ENCODE results near the gene ASIC3.

The ASIC3 gene

DNA sequence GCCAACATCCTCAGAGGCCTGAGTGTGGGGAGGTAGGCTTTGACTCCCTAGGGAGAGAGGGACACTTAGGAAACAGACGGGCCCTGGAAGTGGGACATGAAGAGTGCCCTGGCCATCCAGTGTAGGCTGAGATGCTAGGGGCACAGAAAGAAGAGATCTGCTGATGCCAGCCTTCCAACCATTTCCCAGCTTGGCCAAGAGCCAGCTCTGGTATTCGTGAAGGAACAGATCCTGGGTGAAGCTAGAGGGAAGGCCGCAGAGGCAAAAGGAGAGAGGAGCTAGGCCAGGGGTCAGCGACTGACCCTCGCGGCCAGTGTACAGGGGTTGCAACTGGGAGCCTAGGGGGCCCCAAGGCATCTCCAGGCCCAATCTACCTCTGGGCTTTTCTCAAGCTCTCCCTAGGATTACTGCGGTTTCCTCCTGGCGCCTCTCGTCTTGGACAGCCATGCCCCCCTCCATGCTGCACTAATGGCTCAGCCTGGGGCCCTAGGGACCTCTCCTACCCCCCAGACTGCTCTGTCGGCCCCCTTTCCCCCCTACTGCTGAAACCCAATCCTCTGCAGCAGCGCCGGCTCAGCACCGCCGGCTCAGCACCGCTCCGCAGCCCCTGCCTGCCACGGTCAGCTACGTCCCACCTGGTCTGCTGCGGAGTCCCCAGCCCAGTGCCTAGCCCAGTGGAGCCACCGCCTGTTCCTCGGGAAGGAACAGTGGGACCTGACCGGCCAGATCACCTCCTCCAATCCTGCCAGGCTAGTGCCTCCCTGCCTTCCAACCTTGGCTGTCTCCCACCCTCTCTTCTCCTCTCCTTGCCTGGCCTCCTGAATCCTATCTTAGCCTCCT lies at the start of gene ASIC3:
Gene ASIC3 (plus strand): TSS at position 556 of the 840 bp plus-strand sequence. CDS start 355 bp downstream, outside the sequence.
- no peak for ATAC-seq
- Mint-ChIP-seq H3K27ac (peak within 1 kb of the TSS; percentile 76), H3K4me1 (peaks cover 7% of the 10 kb centered on the region), H3K9me3 (no peaks in the 10 kb centered on the region), H3K4me3 (no peak within 1 kb of the TSS), H3K36me3 (peaks cover 5% of the 10 kb centered on the region)
- no peak for DNase-seq (ENCODE audit: low spot score in 2 of 2)

- DNase-seq (ENCODE audit: low spot score in 2 of 2) (no peak), ATAC-seq (no peak)
- H3K36me3 Mint-ChIP-seq, result peaks cover 4% of the 10 kb centered on the region
- H3K4me3 Mint-ChIP-seq, result no peak overlapping the region
- H3K27ac Mint-ChIP-seq, result no peak overlapping the region
- peaks cover 25% of the 10 kb centered on the region for H3K4me1 Mint-ChIP-seq
- no peaks in the 10 kb centered on the region for H3K9me3 Mint-ChIP-seq
These were observed 49.3 kb upstream of the ASIC3 start for GRCh38 chr7:150999001-150999400.

DNA sequence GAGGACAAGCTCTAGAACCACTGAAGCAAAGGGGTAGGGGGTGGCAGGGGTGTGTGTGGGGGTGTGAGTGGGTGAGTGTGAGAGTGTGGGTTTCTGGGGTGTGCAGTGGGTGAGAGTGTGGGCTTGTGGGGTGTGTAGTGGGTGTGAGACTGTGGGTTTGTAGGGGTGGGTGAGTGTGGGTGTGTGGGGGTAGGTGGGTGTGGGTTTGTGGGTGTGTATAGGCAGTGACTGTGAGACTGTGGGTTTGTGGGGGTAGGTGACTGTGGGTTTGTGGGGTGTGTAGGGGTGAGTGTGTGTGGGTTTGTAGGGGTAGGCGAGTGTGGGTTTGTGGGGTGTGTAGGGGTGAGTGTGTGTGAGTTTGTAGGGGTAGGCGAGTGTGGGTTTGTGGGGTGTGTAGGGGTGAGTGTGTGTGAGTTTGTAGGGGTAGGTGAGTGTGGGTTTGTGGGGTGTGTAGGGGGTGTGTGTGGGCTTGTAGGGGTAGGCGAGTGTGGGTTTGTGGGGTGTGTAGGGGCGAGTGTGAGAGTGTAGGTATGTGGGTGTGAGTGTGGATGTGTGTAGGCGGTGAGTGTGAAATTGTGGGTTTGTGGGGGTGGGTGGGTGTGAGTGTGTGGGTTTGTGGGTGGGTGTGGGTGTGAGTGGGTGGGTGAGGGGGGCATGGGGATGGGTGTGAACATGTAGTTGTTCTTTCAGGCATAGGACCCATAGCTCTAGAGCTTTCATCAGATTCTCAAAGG lies 48.7 kb upstream of the ASIC3 start:
- no peak overlapping the region for H3K4me3 Mint-ChIP-seq
- ATAC-seq (peak; percentile 12), DNase-seq (ENCODE audit: low spot score in 2 of 2) (no peak)
- H3K4me1 Mint-ChIP-seq, result peaks cover 25% of the 10 kb centered on the region
- H3K36me3 Mint-ChIP-seq, result peaks cover 4% of the 10 kb centered on the region
- H3K27ac Mint-ChIP-seq, result no peak overlapping the region
- H3K9me3 Mint-ChIP-seq, result no peaks in the 10 kb centered on the region

DNA sequence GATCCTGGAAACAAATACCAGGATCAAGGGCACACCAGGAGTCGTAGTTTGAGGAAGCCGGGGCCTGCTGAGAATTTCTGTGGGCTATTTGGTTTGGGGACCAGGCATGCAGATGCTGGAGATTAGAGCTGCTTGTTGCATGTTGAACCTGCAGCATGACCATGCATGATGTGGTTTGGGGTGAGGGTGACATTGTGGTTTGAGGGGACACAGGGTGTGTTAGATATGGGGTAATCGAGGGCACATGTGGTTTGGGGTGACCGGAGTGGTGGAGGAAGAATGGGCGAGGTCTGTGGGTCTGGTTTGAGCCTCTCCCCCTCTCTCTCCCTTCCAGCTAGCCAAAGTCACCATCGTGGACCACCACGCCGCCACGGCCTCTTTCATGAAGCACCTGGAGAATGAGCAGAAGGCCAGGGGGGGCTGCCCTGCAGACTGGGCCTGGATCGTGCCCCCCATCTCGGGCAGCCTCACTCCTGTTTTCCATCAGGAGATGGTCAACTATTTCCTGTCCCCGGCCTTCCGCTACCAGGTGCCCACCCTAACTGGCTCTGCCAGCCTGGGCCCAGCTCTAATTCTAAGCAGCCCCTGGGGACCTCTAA lies 47.3 kb upstream of the ASIC3 start:
- H3K4me3 Mint-ChIP-seq, result no peak overlapping the region
- ATAC-seq (no peak), DNase-seq (ENCODE audit: low spot score in 2 of 2) (no peak)
- H3K4me1 Mint-ChIP-seq, result peaks cover 25% of the 10 kb centered on the region
- H3K27ac Mint-ChIP-seq, result no peak overlapping the region
- no peaks in the 10 kb centered on the region for H3K9me3 Mint-ChIP-seq
- peaks cover 4% of the 10 kb centered on the region for H3K36me3 Mint-ChIP-seq

DNA sequence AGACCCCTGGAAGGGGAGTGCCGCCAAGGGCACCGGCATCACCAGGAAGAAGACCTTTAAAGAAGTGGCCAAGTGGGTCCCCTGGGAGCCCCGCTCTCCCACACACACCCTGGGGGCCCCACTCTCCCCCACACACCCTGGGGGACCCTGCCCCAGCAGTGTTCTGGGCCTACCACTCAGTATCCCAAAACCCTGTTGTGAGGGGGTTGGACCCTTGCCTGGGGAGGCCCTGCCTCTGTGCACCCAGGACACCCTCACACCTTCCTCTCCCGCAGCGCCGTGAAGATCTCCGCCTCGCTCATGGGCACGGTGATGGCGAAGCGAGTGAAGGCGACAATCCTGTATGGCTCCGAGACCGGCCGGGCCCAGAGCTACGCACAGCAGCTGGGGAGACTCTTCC lies 46.8 kb upstream of the ASIC3 start:
- Mint-ChIP-seq H3K27ac (no peak overlapping the region), H3K9me3 (no peaks in the 10 kb centered on the region), H3K36me3 (peaks cover 4% of the 10 kb centered on the region), H3K4me1 (peaks cover 25% of the 10 kb centered on the region), H3K4me3 (no peak overlapping the region)
- no peak for DNase-seq (ENCODE audit: low spot score in 2 of 2)
- ATAC-seq, result no peak

GRCh38 chr7:151003572-151003971 lies 44.8 kb upstream of the ASIC3 start:
- ATAC-seq (no peak), DNase-seq (ENCODE audit: low spot score in 2 of 2) (no peak)
- peaks cover 4% of the 10 kb centered on the region for H3K36me3 Mint-ChIP-seq
- H3K9me3 Mint-ChIP-seq, result no peaks in the 10 kb centered on the region
- H3K4me1 Mint-ChIP-seq, result peaks cover 30% of the 10 kb centered on the region
- H3K27ac Mint-ChIP-seq, result no peak overlapping the region
- H3K4me3 Mint-ChIP-seq, result no peak overlapping the region

- H3K27ac Mint-ChIP-seq, result no peak overlapping the region
- H3K36me3 Mint-ChIP-seq, result no peaks in the 10 kb centered on the region
- ATAC-seq, result no peak
- DNase-seq (ENCODE audit: low spot score in 2 of 2), result no peak
- no peaks in the 10 kb centered on the region for H3K9me3 Mint-ChIP-seq
- peaks cover 24% of the 10 kb centered on the region for H3K4me1 Mint-ChIP-seq
- H3K4me3 Mint-ChIP-seq, result no peak overlapping the region
These were observed 42.8 kb upstream of the ASIC3 start for GRCh38 chr7:151005566-151005965.

- Mint-ChIP-seq H3K9me3 (no peaks in the 10 kb centered on the region), H3K36me3 (no peaks in the 10 kb centered on the region), H3K4me3 (peak overlapping the region; percentile 69), H3K4me1 (peaks cover 30% of the 10 kb centered on the region), H3K27ac (peak overlapping the region; percentile 79)
- ATAC-seq (no peak), DNase-seq (ENCODE audit: low spot score in 2 of 2) (no peak)
These were observed 41.6 kb upstream of the ASIC3 start for GRCh38 chr7:151006590-151007300.

DNA sequence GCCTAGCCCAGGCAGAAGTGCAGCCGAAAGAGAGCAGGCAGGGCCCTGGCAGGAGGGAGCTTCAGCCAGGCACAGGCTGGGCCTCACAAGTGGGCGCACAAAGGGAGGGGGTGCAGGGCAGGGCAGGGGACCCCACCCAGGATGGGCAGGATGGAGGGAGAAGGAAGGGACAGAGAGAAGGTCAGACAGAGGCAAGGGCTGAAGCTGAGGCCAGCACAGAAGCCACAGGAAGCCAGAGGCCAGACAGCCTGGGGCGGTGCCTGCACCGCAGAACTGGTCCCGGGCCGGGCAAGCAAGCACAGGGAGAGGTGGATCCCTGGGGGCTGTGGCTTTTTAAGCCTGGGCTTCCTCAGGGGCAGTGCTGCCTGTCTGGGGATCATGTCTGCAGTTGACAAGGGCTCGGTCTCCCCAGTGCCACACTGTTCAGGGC lies 40.8 kb upstream of the ASIC3 start:
- Mint-ChIP-seq H3K27ac (peak overlapping the region; percentile 79), H3K4me1 (peaks cover 38% of the 10 kb centered on the region), H3K9me3 (no peaks in the 10 kb centered on the region)

DNA sequence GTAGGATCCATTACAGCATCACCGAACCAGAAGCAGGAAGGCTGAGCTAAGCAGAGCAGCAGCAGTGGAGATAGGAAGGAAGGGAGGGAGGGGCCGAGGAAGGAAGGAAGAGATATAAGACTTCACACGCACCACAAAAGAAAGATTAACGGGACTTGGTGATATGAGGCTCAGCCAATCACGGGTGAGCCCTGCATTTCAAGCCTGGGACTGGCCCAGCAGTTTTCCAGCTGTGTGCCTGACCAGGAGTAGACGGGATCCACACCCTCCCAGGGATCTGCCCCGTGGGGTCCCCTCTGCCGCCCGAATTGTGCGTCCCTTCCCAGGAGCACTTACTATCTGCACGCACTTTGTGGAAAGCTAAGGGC lies 40.2 kb upstream of the ASIC3 start:
- ATAC-seq, result peak; percentile 29
- no peaks in the 10 kb centered on the region for H3K9me3 Mint-ChIP-seq
- H3K27ac Mint-ChIP-seq, result peak overlapping the region; percentile 79
- no peaks in the 10 kb centered on the region for H3K36me3 Mint-ChIP-seq
- peak overlapping the region; percentile 69 for H3K4me3 Mint-ChIP-seq
- DNase-seq (ENCODE audit: low spot score in 2 of 2), result no peak
- H3K4me1 Mint-ChIP-seq, result peaks cover 42% of the 10 kb centered on the region

More for the DNA sequence above, 40.8 kb upstream of the ASIC3 start:
- Mint-ChIP-seq H3K36me3 (no peaks in the 10 kb centered on the region), H3K4me3 (peak overlapping the region; percentile 69)
- ATAC-seq (no peak), DNase-seq (ENCODE audit: low spot score in 2 of 2) (no peak)

GRCh38 chr7:151008511-151009323 lies 39.6 kb upstream of the ASIC3 start:
- Mint-ChIP-seq H3K27ac (peak overlapping the region; percentile 79), H3K4me1 (peaks cover 43% of the 10 kb centered on the region), H3K36me3 (peaks cover 4% of the 10 kb centered on the region), H3K4me3 (peak overlapping the region; percentile 69), H3K9me3 (no peaks in the 10 kb centered on the region)
- DNase-seq (ENCODE audit: low spot score in 2 of 2) (peak; percentile 90 to 95), ATAC-seq (peak; percentile 84)

DNA sequence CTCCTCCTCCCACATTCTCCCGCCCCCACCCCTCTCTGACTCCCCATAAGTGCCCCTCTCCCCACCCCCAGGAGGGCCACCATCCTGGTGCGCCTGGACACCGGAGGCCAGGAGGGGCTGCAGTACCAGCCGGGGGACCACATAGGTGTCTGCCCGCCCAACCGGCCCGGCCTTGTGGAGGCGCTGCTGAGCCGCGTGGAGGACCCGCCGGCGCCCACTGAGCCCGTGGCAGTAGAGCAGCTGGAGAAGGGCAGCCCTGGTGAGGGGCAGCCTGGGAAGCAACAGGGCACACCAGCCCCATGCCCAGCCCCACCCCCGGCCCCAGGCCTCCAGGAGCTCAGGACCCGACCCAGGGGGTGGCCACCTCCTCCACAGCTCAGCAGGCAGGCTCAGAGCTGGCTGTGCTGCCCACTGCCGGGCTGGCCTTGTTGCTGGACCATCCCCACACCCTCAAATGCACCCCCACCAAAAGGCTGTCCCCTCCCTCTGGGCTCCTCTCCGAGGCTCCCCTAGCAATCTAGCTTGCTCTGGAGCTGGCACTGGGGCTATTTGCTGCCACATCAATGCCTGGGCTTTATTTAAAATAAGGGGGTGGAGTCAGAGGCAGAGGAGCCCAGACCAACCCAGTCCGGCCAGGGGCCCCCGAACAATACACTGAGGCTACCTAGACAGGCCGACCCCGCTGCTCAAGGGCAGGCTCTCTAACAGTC lies 38.8 kb upstream of the ASIC3 start:
- Mint-ChIP-seq H3K36me3 (peaks cover 11% of the 10 kb centered on the region), H3K4me1 (peaks cover 51% of the 10 kb centered on the region), H3K4me3 (peak overlapping the region; percentile 69), H3K9me3 (no peaks in the 10 kb centered on the region), H3K27ac (peak overlapping the region; percentile 82)
- DNase-seq (ENCODE audit: low spot score in 2 of 2), result no peak
- no peak for ATAC-seq

- peak overlapping the region; percentile 82 for H3K27ac Mint-ChIP-seq
- H3K4me3 Mint-ChIP-seq, result peak overlapping the region; percentile 69
- peaks cover 11% of the 10 kb centered on the region for H3K36me3 Mint-ChIP-seq
These were observed 38.4 kb upstream of the ASIC3 start for GRCh38 chr7:151010037-151010306.

More at GRCh38 chr7:151010037-151010306, 38.4 kb upstream of the ASIC3 start:
- ATAC-seq, result no peak
- DNase-seq (ENCODE audit: low spot score in 2 of 2), result no peak
- Mint-ChIP-seq H3K9me3 (no peaks in the 10 kb centered on the region), H3K4me1 (peaks cover 55% of the 10 kb centered on the region)

Data from stimulated activated effector memory CD8-positive, alpha-beta T cell treated with anti-CD3 and anti-CD28 coated beads, Interleukin-12 subunit alpha, Interleukin-12 subunit beta, amount 100 ng/mL, for 72 hours (primary cell).